ENCODE measurements around the gene ATN1. TPM values are rescaled to one million over a fixed set of nuclear protein-coding genes. Genes with fewer than 3 reads are reported as not detected.
"Not testable (repeated sequence)": the region's sequence is repeated elsewhere in the genome, so short reads cannot be mapped to it uniquely, and the experiment has no call there.

ATN1 gene
- polyA plus RNA-seq, 4 donors, result 103 to 136 (median 119) TPM

- peak; percentile 91 to 97 (median 96) for DNase-seq (ENCODE audit: low read depth in 4 of 4, low spot score in 3 of 4)
These were observed 23.2 kb upstream of the ATN1 start, which contains the start of gene LRRC23 for GRCh38 chr12:6904280-6905276. TSS of gene LRRC23 (plus strand) at chr12:6904822. CDS start at chr12:6905634, 812 bp downstream.

- DNase-seq (ENCODE audit: low read depth in 4 of 4, low spot score in 3 of 4), result no peak
These were observed 22.2 kb upstream of the ATN1 start for GRCh38 chr12:6905414-6906040.

GRCh38 chr12:6908141-6908540 is 19.6 kb upstream of the ATN1 start:
- not testable (repeated sequence) for DNase-seq (ENCODE audit: low read depth in 4 of 4, low spot score in 3 of 4)

GRCh38 chr12:6909421-6910145 is 18.2 kb upstream of the ATN1 start:
- no peak for DNase-seq (ENCODE audit: low read depth in 4 of 4, low spot score in 3 of 4)

GRCh38 chr12:6912164-6912935 is 15.4 kb upstream of the ATN1 start:
- DNase-seq (ENCODE audit: low read depth in 4 of 4, low spot score in 3 of 4), result no peak

GRCh38 chr12:6914246-6914946 is 13.4 kb upstream of the ATN1 start, which contains the start of gene ENO2:
TSS of gene ENO2 (plus strand) at chr12:6914580. CDS start at chr12:6915833, 1,253 bp downstream.
- DNase-seq (ENCODE audit: low read depth in 4 of 4, low spot score in 3 of 4), result no peak

GRCh38 chr12:6914947-6915788 is 12.6 kb upstream of the ATN1 start:
- DNase-seq (ENCODE audit: low read depth in 4 of 4, low spot score in 3 of 4), result no peak

GRCh38 chr12:6915789-6916285 is 11.9 kb upstream of the ATN1 start:
- no peak for DNase-seq (ENCODE audit: low read depth in 4 of 4, low spot score in 3 of 4)

- no peak for DNase-seq (ENCODE audit: low read depth in 4 of 4, low spot score in 3 of 4)
These were observed 11.1 kb upstream of the ATN1 start for GRCh38 chr12:6916426-6917200.

- DNase-seq (ENCODE audit: low read depth in 4 of 4, low spot score in 3 of 4), result no peak
These were observed 10.1 kb upstream of the ATN1 start for GRCh38 chr12:6917491-6918231.

GRCh38 chr12:6919588-6919987 is 8.2 kb upstream of the ATN1 start:
- DNase-seq (ENCODE audit: low read depth in 4 of 4, low spot score in 3 of 4), result no peak

- DNase-seq (ENCODE audit: low read depth in 4 of 4, low spot score in 3 of 4), result no peak
These were observed 6.2 kb upstream of the ATN1 start for GRCh38 chr12:6921539-6921938.

GRCh38 chr12:6921996-6922946 is 5.5 kb upstream of the ATN1 start:
- DNase-seq (ENCODE audit: low read depth in 4 of 4, low spot score in 3 of 4), result no peak

- no peak for DNase-seq (ENCODE audit: low read depth in 4 of 4, low spot score in 3 of 4)
These were observed 4.6 kb upstream of the ATN1 start for GRCh38 chr12:6923003-6923732.

- no peak for DNase-seq (ENCODE audit: low read depth in 4 of 4, low spot score in 3 of 4)
These were observed 3.9 kb upstream of the ATN1 start for GRCh38 chr12:6923851-6924250.
